ENCODE data around the gene MYL3.

- no peak for TF ChIP-seq CTCF (conservative IDR thresholded peaks at IDR 0.05; ENCODE audit: low read depth in 2 of 2)
- no peak for TF ChIP-seq EZH2 (IDR thresholded peaks at IDR 0.05; ENCODE audit: low read depth, unreplicated experiment)
- TF ChIP-seq, protein P1, sequence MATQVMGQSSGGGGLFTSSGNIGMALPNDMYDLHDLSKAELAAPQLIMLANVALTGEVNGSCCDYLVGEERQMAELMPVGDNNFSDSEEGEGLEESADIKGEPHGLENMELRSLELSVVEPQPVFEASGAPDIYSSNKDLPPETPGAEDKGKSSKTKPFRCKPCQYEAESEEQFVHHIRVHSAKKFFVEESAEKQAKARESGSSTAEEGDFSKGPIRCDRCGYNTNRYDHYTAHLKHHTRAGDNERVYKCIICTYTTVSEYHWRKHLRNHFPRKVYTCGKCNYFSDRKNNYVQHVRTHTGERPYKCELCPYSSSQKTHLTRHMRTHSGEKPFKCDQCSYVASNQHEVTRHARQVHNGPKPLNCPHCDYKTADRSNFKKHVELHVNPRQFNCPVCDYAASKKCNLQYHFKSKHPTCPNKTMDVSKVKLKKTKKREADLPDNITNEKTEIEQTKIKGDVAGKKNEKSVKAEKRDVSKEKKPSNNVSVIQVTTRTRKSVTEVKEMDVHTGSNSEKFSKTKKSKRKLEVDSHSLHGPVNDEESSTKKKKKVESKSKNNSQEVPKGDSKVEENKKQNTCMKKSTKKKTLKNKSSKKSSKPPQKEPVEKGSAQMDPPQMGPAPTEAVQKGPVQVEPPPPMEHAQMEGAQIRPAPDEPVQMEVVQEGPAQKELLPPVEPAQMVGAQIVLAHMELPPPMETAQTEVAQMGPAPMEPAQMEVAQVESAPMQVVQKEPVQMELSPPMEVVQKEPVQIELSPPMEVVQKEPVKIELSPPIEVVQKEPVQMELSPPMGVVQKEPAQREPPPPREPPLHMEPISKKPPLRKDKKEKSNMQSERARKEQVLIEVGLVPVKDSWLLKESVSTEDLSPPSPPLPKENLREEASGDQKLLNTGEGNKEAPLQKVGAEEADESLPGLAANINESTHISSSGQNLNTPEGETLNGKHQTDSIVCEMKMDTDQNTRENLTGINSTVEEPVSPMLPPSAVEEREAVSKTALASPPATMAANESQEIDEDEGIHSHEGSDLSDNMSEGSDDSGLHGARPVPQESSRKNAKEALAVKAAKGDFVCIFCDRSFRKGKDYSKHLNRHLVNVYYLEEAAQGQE (IDR thresholded peaks at IDR 0.05; ENCODE audit: unreplicated experiment) = no peak
- no peak for TF ChIP-seq EZH2phosphoT487 (IDR thresholded peaks at IDR 0.05; ENCODE audit: unreplicated experiment)
- no peak for TF ChIP-seq POLR2AphosphoS5 (IDR thresholded peaks at IDR 0.05; ENCODE audit: low read depth)
- no peak for TF ChIP-seq STAT1 (IDR thresholded peaks at IDR 0.05; ENCODE audit: unreplicated experiment)
- no peak for TF ChIP-seq CREB1 (CRISPR knock-in tag; IDR thresholded peaks at IDR 0.05; ENCODE audit: low read depth)
- TF ChIP-seq, protein P2, sequence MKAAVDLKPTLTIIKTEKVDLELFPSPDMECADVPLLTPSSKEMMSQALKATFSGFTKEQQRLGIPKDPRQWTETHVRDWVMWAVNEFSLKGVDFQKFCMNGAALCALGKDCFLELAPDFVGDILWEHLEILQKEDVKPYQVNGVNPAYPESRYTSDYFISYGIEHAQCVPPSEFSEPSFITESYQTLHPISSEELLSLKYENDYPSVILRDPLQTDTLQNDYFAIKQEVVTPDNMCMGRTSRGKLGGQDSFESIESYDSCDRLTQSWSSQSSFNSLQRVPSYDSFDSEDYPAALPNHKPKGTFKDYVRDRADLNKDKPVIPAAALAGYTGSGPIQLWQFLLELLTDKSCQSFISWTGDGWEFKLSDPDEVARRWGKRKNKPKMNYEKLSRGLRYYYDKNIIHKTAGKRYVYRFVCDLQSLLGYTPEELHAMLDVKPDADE (IDR thresholded peaks at IDR 0.05) = no peak
Measured at GRCh38 chr3:46890132-46890531, 26.9 kb upstream of the MYL3 start.
